ENCODE results near the gene PKD2.

- TF ChIP-seq POLR2AphosphoS5 (IDR thresholded peaks at IDR 0.05; ENCODE audit: low read depth, low read length): no peak
- TF ChIP-seq SIN3A (IDR thresholded peaks at IDR 0.05; ENCODE audit: borderline replicate concordance, insufficient read depth, low read length): 0 out of 2 replicates have a peak, but pooled peaks have one; percentile 10
- TF ChIP-seq TAF1 (IDR thresholded peaks at IDR 0.05; ENCODE audit: borderline replicate concordance, insufficient read depth, low read length): no peak
- TF ChIP-seq, protein P1, sequence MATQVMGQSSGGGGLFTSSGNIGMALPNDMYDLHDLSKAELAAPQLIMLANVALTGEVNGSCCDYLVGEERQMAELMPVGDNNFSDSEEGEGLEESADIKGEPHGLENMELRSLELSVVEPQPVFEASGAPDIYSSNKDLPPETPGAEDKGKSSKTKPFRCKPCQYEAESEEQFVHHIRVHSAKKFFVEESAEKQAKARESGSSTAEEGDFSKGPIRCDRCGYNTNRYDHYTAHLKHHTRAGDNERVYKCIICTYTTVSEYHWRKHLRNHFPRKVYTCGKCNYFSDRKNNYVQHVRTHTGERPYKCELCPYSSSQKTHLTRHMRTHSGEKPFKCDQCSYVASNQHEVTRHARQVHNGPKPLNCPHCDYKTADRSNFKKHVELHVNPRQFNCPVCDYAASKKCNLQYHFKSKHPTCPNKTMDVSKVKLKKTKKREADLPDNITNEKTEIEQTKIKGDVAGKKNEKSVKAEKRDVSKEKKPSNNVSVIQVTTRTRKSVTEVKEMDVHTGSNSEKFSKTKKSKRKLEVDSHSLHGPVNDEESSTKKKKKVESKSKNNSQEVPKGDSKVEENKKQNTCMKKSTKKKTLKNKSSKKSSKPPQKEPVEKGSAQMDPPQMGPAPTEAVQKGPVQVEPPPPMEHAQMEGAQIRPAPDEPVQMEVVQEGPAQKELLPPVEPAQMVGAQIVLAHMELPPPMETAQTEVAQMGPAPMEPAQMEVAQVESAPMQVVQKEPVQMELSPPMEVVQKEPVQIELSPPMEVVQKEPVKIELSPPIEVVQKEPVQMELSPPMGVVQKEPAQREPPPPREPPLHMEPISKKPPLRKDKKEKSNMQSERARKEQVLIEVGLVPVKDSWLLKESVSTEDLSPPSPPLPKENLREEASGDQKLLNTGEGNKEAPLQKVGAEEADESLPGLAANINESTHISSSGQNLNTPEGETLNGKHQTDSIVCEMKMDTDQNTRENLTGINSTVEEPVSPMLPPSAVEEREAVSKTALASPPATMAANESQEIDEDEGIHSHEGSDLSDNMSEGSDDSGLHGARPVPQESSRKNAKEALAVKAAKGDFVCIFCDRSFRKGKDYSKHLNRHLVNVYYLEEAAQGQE (IDR thresholded peaks at IDR 0.05; ENCODE audit: insufficient read depth in 1 of 2, low read depth in 2 of 2, low read length in 2 of 2): no peak
These were observed 23.4 kb upstream of the PKD2 start for GRCh38 chr4:87983996-87984395.
